Measurements from ENCODE around the gene DCAF12L1.

The DCAF12L1 gene

GRCh38 chrX:126551725-126552312 lies 795 bp downstream of the DCAF12L1 start:
- TF ChIP-seq POLR2AphosphoS5 (IDR thresholded peaks at IDR 0.05; ENCODE audit: low read depth, low read length) (no peak), FOXP2 (optimal IDR thresholded peaks at IDR 0.05; ENCODE audit: borderline replicate concordance, extremely low read depth, extremely low read length, insufficient read depth) (no peak), REST (IDR thresholded peaks at IDR 0.05; ENCODE audit: insufficient read depth in 1 of 2, low read depth in 2 of 2, low read length in 2 of 2) (no peak), SIN3A (IDR thresholded peaks at IDR 0.05; ENCODE audit: borderline replicate concordance, insufficient read depth, low read length) (no peak), TAF1 (IDR thresholded peaks at IDR 0.05; ENCODE audit: borderline replicate concordance, insufficient read depth, low read length) (no peak)

- no peak for TF ChIP-seq TAF1 (IDR thresholded peaks at IDR 0.05; ENCODE audit: borderline replicate concordance, insufficient read depth, low read length)
- no peak for TF ChIP-seq REST (IDR thresholded peaks at IDR 0.05; ENCODE audit: insufficient read depth in 1 of 2, low read depth in 2 of 2, low read length in 2 of 2)
- no peak for TF ChIP-seq SIN3A (IDR thresholded peaks at IDR 0.05; ENCODE audit: borderline replicate concordance, insufficient read depth, low read length)
- no peak for TF ChIP-seq POLR2AphosphoS5 (IDR thresholded peaks at IDR 0.05; ENCODE audit: low read depth, low read length)
- no peak for TF ChIP-seq FOXP2 (optimal IDR thresholded peaks at IDR 0.05; ENCODE audit: borderline replicate concordance, extremely low read depth, extremely low read length, insufficient read depth)
Observed at GRCh38 chrX:126551306-126551705, 1.3 kb downstream of the DCAF12L1 start.

GRCh38 chrX:126550816-126551215 lies 1.8 kb downstream of the DCAF12L1 start:
- TF ChIP-seq TAF1 (IDR thresholded peaks at IDR 0.05; ENCODE audit: borderline replicate concordance, insufficient read depth, low read length) (no peak), POLR2AphosphoS5 (IDR thresholded peaks at IDR 0.05; ENCODE audit: low read depth, low read length) (no peak), FOXP2 (optimal IDR thresholded peaks at IDR 0.05; ENCODE audit: borderline replicate concordance, extremely low read depth, extremely low read length, insufficient read depth) (no peak), SIN3A (IDR thresholded peaks at IDR 0.05; ENCODE audit: borderline replicate concordance, insufficient read depth, low read length) (no peak), REST (IDR thresholded peaks at IDR 0.05; ENCODE audit: insufficient read depth in 1 of 2, low read depth in 2 of 2, low read length in 2 of 2) (no peak)

GRCh38 chrX:126509923-126510322 lies 42.7 kb downstream of the DCAF12L1 start:
- no peak for TF ChIP-seq TAF1 (IDR thresholded peaks at IDR 0.05; ENCODE audit: borderline replicate concordance, insufficient read depth, low read length)
- no peak for TF ChIP-seq SIN3A (IDR thresholded peaks at IDR 0.05; ENCODE audit: borderline replicate concordance, insufficient read depth, low read length)
- no peak for TF ChIP-seq POLR2AphosphoS5 (IDR thresholded peaks at IDR 0.05; ENCODE audit: low read depth, low read length)
- TF ChIP-seq FOXP2 (optimal IDR thresholded peaks at IDR 0.05; ENCODE audit: borderline replicate concordance, extremely low read depth, extremely low read length, insufficient read depth), result no peak
- no peak for TF ChIP-seq REST (IDR thresholded peaks at IDR 0.05; ENCODE audit: insufficient read depth in 1 of 2, low read depth in 2 of 2, low read length in 2 of 2)
